ENCODE measurements around the gene WFIKKN1. TPM values are rescaled to one million over a fixed set of nuclear protein-coding genes. Genes with fewer than 3 reads are reported as not detected.

The WFIKKN1 gene
- total RNA-seq, 2 donors from 2014 or later, result 0.45 to 0.53 TPM

GRCh38 chr16:635573-636205 is 4.9 kb downstream of the WFIKKN1 start:
- Mint-ChIP-seq H3K4me1 (peaks cover 6% of the 10 kb centered on the region), H3K27ac (no peak overlapping the region), H3K9me3 (no peaks in the 10 kb centered on the region), H3K4me3 (peak overlapping the region; percentile 95), H3K27me3 (no peaks in the 10 kb centered on the region), H3K36me3 (ENCODE audit: low read depth) (peaks cover 15% of the 10 kb centered on the region)
- peak; percentile 1 for ATAC-seq (replicated peaks)

GRCh38 chr16:636206-637080 is 5.7 kb downstream of the WFIKKN1 start, which contains the start of gene METTL26:
TSS of gene METTL26 (minus strand) at chr16:636305. CDS start at chr16:636290, 15 bp downstream.
- ATAC-seq (replicated peaks), result peak; percentile 91
- H3K27ac Mint-ChIP-seq, result peak within 1 kb of the TSS; percentile 100
- H3K4me1 Mint-ChIP-seq, result peaks cover 6% of the 10 kb centered on the region
- no peaks in the 10 kb centered on the region for H3K27me3 Mint-ChIP-seq
- H3K9me3 Mint-ChIP-seq, result no peaks in the 10 kb centered on the region
- H3K4me3 Mint-ChIP-seq, result peak within 1 kb of the TSS; percentile 95
- H3K36me3 Mint-ChIP-seq (ENCODE audit: low read depth), result peaks cover 15% of the 10 kb centered on the region

- Mint-ChIP-seq H3K4me3 (peak overlapping the region; percentile 95), H3K27ac (peak overlapping the region; percentile 100), H3K36me3 (ENCODE audit: low read depth) (peaks cover 15% of the 10 kb centered on the region), H3K4me1 (peaks cover 6% of the 10 kb centered on the region), H3K9me3 (no peaks in the 10 kb centered on the region), H3K27me3 (no peaks in the 10 kb centered on the region)
- ATAC-seq (replicated peaks), result peak; percentile 65
Observed at GRCh38 chr16:637081-638018, 6.6 kb downstream of the WFIKKN1 start.

- H3K4me3 Mint-ChIP-seq, result no peak overlapping the region
- ATAC-seq (replicated peaks), result no peak
- H3K36me3 Mint-ChIP-seq (ENCODE audit: low read depth), result peaks cover 15% of the 10 kb centered on the region
- no peak overlapping the region for H3K27ac Mint-ChIP-seq
- no peaks in the 10 kb centered on the region for H3K27me3 Mint-ChIP-seq
- H3K9me3 Mint-ChIP-seq, result no peaks in the 10 kb centered on the region
- H3K4me1 Mint-ChIP-seq, result peaks cover 6% of the 10 kb centered on the region
Observed at GRCh38 chr16:638034-638543, 7.3 kb downstream of the WFIKKN1 start.

- Mint-ChIP-seq H3K9me3 (no peaks in the 10 kb centered on the region), H3K36me3 (ENCODE audit: low read depth) (peaks cover 18% of the 10 kb centered on the region), H3K4me1 (peaks cover 6% of the 10 kb centered on the region), H3K27me3 (no peaks in the 10 kb centered on the region), H3K4me3 (no peak overlapping the region), H3K27ac (no peak overlapping the region)
- no peak for ATAC-seq (replicated peaks)
Observed at GRCh38 chr16:638836-639235, 8.1 kb downstream of the WFIKKN1 start.

GRCh38 chr16:640614-641013 is 9.8 kb downstream of the WFIKKN1 start:
- Mint-ChIP-seq H3K4me1 (peaks cover 14% of the 10 kb centered on the region), H3K27me3 (no peaks in the 10 kb centered on the region), H3K4me3 (peak overlapping the region; percentile 50), H3K27ac (no peak overlapping the region), H3K9me3 (no peaks in the 10 kb centered on the region), H3K36me3 (ENCODE audit: low read depth) (peaks cover 19% of the 10 kb centered on the region)
- no peak for ATAC-seq (replicated peaks)

GRCh38 chr16:641326-642188 is 10.8 kb downstream of the WFIKKN1 start, which contains the start of gene MCRIP2:
TSS of gene MCRIP2 (plus strand) at chr16:641828. CDS start at chr16:641992, 164 bp downstream.
- Mint-ChIP-seq H3K4me3 (peak within 1 kb of the TSS; percentile 72), H3K4me1 (peaks cover 11% of the 10 kb centered on the region), H3K27me3 (no peaks in the 10 kb centered on the region), H3K27ac (no peak within 1 kb of the TSS), H3K36me3 (ENCODE audit: low read depth) (peaks cover 15% of the 10 kb centered on the region), H3K9me3 (no peaks in the 10 kb centered on the region)
- peak; percentile 70 for ATAC-seq (replicated peaks)

- Mint-ChIP-seq H3K9me3 (no peaks in the 10 kb centered on the region), H3K4me3 (peak overlapping the region; percentile 72), H3K27me3 (no peaks in the 10 kb centered on the region), H3K4me1 (peaks cover 8% of the 10 kb centered on the region), H3K27ac (no peak overlapping the region), H3K36me3 (ENCODE audit: low read depth) (peaks cover 11% of the 10 kb centered on the region)
- ATAC-seq (replicated peaks), result peak; percentile 59
Observed at GRCh38 chr16:642189-643049, 11.6 kb downstream of the WFIKKN1 start.

GRCh38 chr16:643050-643368 is 12.2 kb downstream of the WFIKKN1 start:
- Mint-ChIP-seq H3K9me3 (no peaks in the 10 kb centered on the region), H3K36me3 (ENCODE audit: low read depth) (peaks cover 11% of the 10 kb centered on the region), H3K4me3 (peak overlapping the region; percentile 72), H3K4me1 (peaks cover 8% of the 10 kb centered on the region), H3K27ac (no peak overlapping the region), H3K27me3 (no peaks in the 10 kb centered on the region)
- no peak for ATAC-seq (replicated peaks)

- H3K4me3 Mint-ChIP-seq, result peak overlapping the region; percentile 72
- no peaks in the 10 kb centered on the region for H3K9me3 Mint-ChIP-seq
- no peaks in the 10 kb centered on the region for H3K27me3 Mint-ChIP-seq
- no peak overlapping the region for H3K27ac Mint-ChIP-seq
- ATAC-seq (replicated peaks), result no peak
- peaks cover 11% of the 10 kb centered on the region for H3K36me3 Mint-ChIP-seq (ENCODE audit: low read depth)
- peaks cover 8% of the 10 kb centered on the region for H3K4me1 Mint-ChIP-seq
Observed at GRCh38 chr16:644556-644955, 13.8 kb downstream of the WFIKKN1 start.

- H3K9me3 Mint-ChIP-seq, result no peaks in the 10 kb centered on the region
- no peaks in the 10 kb centered on the region for H3K27me3 Mint-ChIP-seq
- peaks cover 11% of the 10 kb centered on the region for H3K36me3 Mint-ChIP-seq (ENCODE audit: low read depth)
- no peak overlapping the region for H3K27ac Mint-ChIP-seq
- peaks cover 8% of the 10 kb centered on the region for H3K4me1 Mint-ChIP-seq
- no peak overlapping the region for H3K4me3 Mint-ChIP-seq
- no peak for ATAC-seq (replicated peaks)
Observed at GRCh38 chr16:645852-646678, 15.3 kb downstream of the WFIKKN1 start.

GRCh38 chr16:646679-647172 is 15.9 kb downstream of the WFIKKN1 start:
- peaks cover 11% of the 10 kb centered on the region for H3K36me3 Mint-ChIP-seq (ENCODE audit: low read depth)
- H3K27ac Mint-ChIP-seq, result no peak overlapping the region
- H3K27me3 Mint-ChIP-seq, result no peaks in the 10 kb centered on the region
- ATAC-seq (replicated peaks), result no peak
- H3K4me1 Mint-ChIP-seq, result peaks cover 8% of the 10 kb centered on the region
- H3K4me3 Mint-ChIP-seq, result no peak overlapping the region
- H3K9me3 Mint-ChIP-seq, result no peaks in the 10 kb centered on the region
